K562 (cell line): ENCODE results near the gene DNAH9. TPM values are rescaled to one million over a fixed set of nuclear protein-coding genes. Genes with fewer than 3 reads are reported as not detected.

Experiments
- BRF1 ChIP-seq: IDR thresholded peaks from 3 replicates; pipeline ENCODE4 v1.6.1; 2011; ENCODE audit warnings: borderline replicate concordance, mild to moderate bottlenecking; ENCODE audit not compliant: insufficient read length; ENCODE audit errors: extremely low read depth
- FOXJ2 ChIP-seq: fragments of 200-800 bp; sonication (Bioruptor generic); IDR thresholded peaks from 2 replicates; pipeline ENCODE4 v1.6.1; 2016; ENCODE audit warnings: missing genetic modification characterization, missing compliant biosample characterization
- KDM1A ChIP-seq, 2 experiments: fragments of 450-650 bp; IDR thresholded peaks; 2 replicates each; pipeline ENCODE4 v1.6.1; 2016; ENCODE audit warnings: mild to moderate bottlenecking in 2 of 2
- KLF10 ChIP-seq: fragments of 250-450 bp; sonication (Bioruptor Pico); IDR thresholded peaks from 2 replicates; pipeline ENCODE4 v1.6.1; 2021; ENCODE audit warnings: matching md5 sums
- MED1 ChIP-seq: sonication (generic); formaldehyde crosslinking; IDR thresholded peaks from 2 replicates; pipeline ENCODE4 v1.8.1; 2023; ENCODE audit warnings: missing genetic modification reagents, borderline replicate concordance
- SMAD3 ChIP-seq: fragments of 450-650 bp; formaldehyde crosslinking; conservative IDR thresholded peaks from 2 replicates; pipeline ENCODE4 v1.4.0; 2020; ENCODE audit warnings: mild to moderate bottlenecking
- TEAD2 ChIP-seq: fragments of 450-650 bp; IDR thresholded peaks from 2 replicates; pipeline ENCODE4 v1.6.1; 2016; ENCODE audit warnings: missing genetic modification characterization, control low read depth, missing compliant biosample characterization
- XRCC3 ChIP-seq: fragments of 450-650 bp; IDR thresholded peaks from 2 replicates; pipeline ENCODE4 v1.6.1; 2017; ENCODE audit warnings: mild to moderate bottlenecking, moderate library complexity
- ZNF143 ChIP-seq: sonication (generic); formaldehyde crosslinking; IDR thresholded peaks from 2 replicates; pipeline ENCODE4 v1.9.0; 2022; ENCODE audit warnings: mild to moderate bottlenecking, missing genetic modification reagents
- ZNF408 ChIP-seq: fragments of 250-450 bp; sonication (Bioruptor Pico); IDR thresholded peaks from 2 replicates; pipeline ENCODE4 v1.4.0; 2020; ENCODE audit warnings: low read depth, mild to moderate bottlenecking, moderate library complexity
- ZNF507 ChIP-seq: conservative IDR thresholded peaks from 2 replicates; pipeline ENCODE4 v1.6.1; 2017; ENCODE audit warnings: missing genetic modification characterization, missing compliant biosample characterization
- ZNF696 ChIP-seq: fragments of 250-450 bp; sonication (Bioruptor Pico); conservative IDR thresholded peaks from 2 replicates; pipeline ENCODE4 v1.4.0; 2020; ENCODE audit warnings: mild to moderate bottlenecking, moderate library complexity
- ZNF707 ChIP-seq: fragments of 250-450 bp; sonication (Bioruptor Pico); conservative IDR thresholded peaks from 2 replicates; pipeline ENCODE4 v1.8.0; 2022; ENCODE audit warnings: inconsistent platforms, mild to moderate bottlenecking, moderate library complexity
- ZNF717 ChIP-seq: fragments of 250-450 bp; sonication (Bioruptor Pico); IDR thresholded peaks from 2 replicates; pipeline ENCODE4 v1.5.0; 2021
- polyA plus RNA-seq, 8 experiments: library from polyadenylated mRNA; depleted of rRNA in 4 of 8; stranded (reverse) in 5 of 8; unstranded in 3 of 8; fragments of >200 nt; fragmentation: Nextera tagmentation in 2 of 8; fragmentation: Illumina TruSeq in 1 of 8; extraction: Ambion mirVana in 2 of 8; extraction: Trizol in 1 of 8; gene quantifications; 2 replicates each; pipeline versions ENCODE4 v1.2.1 to v1.2.3, GENCODE V29; 2011 to 2014; ENCODE audit warnings: inconsistent platforms in 1 of 8, missing spikeins in 1 of 8
- total RNA-seq, 7 experiments: library from RNA; depleted of rRNA in 6 of 7; stranded (reverse); fragments of >200 nt in 6 of 7; fragmentation: Illumina TruSeq in 2 of 7; extraction: Trizol in 2 of 7; gene quantifications; 2 replicates each; pipeline versions ENCODE4 v1.2.1 to v1.2.3, GENCODE V29; 2011 to 2021; ENCODE audit warnings: low replicate concordance in 1 of 7
- TF ChIP-seq, protein P1 (sequence below): fragments of 150-350 bp; conservative IDR thresholded peaks from 2 replicates; pipeline ENCODE4 v1.6.1; 2014; ENCODE audit warnings: low read length
- TF ChIP-seq, protein P2 (sequence below): IDR thresholded peaks from 2 replicates; pipeline ENCODE4 v1.6.1; 2014; ENCODE audit warnings: antibody characterized with exemption
- TF ChIP-seq, protein P3 (sequence below): sonication (generic); formaldehyde crosslinking; IDR thresholded peaks from 2 replicates; pipeline ENCODE4 v1.8.0; 2023; ENCODE audit warnings: missing genetic modification reagents, mild to moderate bottlenecking, borderline replicate concordance
- TF ChIP-seq, protein P4 (sequence below): sonication (generic); formaldehyde crosslinking; IDR thresholded peaks from 2 replicates; pipeline ENCODE4 v1.4.0; 2020; ENCODE audit warnings: mild to moderate bottlenecking, missing genetic modification reagents

Gene DNAH9
- total and polyA plus RNA-seq, 9 of the 15 experiments (the other 6 are each of a cell fraction or from before 2014, with no cell fraction given), result not detected

DNA sequence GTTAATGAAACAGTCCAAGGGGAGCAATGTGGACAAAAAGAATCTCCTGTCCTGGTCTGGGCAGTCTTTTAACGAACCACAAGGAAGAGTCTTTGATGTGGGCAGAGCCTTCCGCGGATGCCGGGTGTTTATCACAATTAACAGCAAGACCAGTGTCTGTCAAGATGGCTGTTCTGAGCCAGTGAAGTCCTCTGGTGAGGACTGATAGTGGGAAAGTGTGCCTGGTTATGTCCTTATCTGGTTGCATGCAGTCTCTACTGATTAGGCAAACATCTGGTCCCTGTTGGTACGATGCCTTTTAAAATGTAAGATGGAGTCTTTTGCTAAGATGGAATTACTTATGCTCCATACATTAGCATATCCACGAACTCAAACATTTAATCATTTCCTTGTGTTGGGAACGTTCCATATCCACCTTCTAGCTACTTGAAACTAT is 310.5 kb downstream of the DNAH9 start (continued):
- TF ChIP-seq, protein P1, sequence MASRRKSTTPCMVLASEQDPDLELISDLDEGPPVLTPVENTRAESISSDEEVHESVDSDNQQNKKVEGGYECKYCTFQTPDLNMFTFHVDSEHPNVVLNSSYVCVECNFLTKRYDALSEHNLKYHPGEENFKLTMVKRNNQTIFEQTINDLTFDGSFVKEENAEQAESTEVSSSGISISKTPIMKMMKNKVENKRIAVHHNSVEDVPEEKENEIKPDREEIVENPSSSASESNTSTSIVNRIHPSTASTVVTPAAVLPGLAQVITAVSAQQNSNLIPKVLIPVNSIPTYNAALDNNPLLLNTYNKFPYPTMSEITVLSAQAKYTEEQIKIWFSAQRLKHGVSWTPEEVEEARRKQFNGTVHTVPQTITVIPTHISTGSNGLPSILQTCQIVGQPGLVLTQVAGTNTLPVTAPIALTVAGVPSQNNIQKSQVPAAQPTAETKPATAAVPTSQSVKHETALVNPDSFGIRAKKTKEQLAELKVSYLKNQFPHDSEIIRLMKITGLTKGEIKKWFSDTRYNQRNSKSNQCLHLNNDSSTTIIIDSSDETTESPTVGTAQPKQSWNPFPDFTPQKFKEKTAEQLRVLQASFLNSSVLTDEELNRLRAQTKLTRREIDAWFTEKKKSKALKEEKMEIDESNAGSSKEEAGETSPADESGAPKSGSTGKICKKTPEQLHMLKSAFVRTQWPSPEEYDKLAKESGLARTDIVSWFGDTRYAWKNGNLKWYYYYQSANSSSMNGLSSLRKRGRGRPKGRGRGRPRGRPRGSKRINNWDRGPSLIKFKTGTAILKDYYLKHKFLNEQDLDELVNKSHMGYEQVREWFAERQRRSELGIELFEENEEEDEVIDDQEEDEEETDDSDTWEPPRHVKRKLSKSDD, result no peak
- TF ChIP-seq ZNF717 (CRISPR knock-in tag) (no peak), XRCC3 (no peak), BRF1 (no peak), ZNF143 (CRISPR knock-in tag) (no peak), TEAD2 (tag) (peak; percentile 78), KDM1A (IDR thresholded peaks at IDR 0.05) (peak; percentile 92 to 95), ZNF507 (tag) (no peak), SMAD3 (CRISPR knock-in tag) (peak; percentile 86), ZNF707 (no peak), ZNF408 (CRISPR knock-in tag) (no peak), KLF10 (CRISPR knock-in tag) (no peak), MED1 (no peak), FOXJ2 (tag) (peak; percentile 90), ZNF696 (CRISPR knock-in tag) (no peak)
- TF ChIP-seq, protein P2, sequence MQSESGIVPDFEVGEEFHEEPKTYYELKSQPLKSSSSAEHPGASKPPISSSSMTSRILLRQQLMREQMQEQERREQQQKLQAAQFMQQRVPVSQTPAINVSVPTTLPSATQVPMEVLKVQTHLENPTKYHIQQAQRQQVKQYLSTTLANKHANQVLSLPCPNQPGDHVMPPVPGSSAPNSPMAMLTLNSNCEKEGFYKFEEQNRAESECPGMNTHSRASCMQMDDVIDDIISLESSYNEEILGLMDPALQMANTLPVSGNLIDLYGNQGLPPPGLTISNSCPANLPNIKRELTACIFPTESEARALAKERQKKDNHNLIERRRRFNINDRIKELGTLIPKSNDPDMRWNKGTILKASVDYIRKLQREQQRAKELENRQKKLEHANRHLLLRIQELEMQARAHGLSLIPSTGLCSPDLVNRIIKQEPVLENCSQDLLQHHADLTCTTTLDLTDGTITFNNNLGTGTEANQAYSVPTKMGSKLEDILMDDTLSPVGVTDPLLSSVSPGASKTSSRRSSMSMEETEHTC, result 0 out of 2 replicates have a peak, but pooled peaks have one; percentile 39
- TF ChIP-seq, protein P3, sequence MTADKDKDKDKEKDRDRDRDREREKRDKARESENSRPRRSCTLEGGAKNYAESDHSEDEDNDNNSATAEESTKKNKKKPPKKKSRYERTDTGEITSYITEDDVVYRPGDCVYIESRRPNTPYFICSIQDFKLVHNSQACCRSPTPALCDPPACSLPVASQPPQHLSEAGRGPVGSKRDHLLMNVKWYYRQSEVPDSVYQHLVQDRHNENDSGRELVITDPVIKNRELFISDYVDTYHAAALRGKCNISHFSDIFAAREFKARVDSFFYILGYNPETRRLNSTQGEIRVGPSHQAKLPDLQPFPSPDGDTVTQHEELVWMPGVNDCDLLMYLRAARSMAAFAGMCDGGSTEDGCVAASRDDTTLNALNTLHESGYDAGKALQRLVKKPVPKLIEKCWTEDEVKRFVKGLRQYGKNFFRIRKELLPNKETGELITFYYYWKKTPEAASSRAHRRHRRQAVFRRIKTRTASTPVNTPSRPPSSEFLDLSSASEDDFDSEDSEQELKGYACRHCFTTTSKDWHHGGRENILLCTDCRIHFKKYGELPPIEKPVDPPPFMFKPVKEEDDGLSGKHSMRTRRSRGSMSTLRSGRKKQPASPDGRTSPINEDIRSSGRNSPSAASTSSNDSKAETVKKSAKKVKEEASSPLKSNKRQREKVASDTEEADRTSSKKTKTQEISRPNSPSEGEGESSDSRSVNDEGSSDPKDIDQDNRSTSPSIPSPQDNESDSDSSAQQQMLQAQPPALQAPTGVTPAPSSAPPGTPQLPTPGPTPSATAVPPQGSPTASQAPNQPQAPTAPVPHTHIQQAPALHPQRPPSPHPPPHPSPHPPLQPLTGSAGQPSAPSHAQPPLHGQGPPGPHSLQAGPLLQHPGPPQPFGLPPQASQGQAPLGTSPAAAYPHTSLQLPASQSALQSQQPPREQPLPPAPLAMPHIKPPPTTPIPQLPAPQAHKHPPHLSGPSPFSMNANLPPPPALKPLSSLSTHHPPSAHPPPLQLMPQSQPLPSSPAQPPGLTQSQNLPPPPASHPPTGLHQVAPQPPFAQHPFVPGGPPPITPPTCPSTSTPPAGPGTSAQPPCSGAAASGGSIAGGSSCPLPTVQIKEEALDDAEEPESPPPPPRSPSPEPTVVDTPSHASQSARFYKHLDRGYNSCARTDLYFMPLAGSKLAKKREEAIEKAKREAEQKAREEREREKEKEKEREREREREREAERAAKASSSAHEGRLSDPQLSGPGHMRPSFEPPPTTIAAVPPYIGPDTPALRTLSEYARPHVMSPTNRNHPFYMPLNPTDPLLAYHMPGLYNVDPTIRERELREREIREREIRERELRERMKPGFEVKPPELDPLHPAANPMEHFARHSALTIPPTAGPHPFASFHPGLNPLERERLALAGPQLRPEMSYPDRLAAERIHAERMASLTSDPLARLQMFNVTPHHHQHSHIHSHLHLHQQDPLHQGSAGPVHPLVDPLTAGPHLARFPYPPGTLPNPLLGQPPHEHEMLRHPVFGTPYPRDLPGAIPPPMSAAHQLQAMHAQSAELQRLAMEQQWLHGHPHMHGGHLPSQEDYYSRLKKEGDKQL (CRISPR knock-in tag), result no peak
- TF ChIP-seq, protein P4, sequence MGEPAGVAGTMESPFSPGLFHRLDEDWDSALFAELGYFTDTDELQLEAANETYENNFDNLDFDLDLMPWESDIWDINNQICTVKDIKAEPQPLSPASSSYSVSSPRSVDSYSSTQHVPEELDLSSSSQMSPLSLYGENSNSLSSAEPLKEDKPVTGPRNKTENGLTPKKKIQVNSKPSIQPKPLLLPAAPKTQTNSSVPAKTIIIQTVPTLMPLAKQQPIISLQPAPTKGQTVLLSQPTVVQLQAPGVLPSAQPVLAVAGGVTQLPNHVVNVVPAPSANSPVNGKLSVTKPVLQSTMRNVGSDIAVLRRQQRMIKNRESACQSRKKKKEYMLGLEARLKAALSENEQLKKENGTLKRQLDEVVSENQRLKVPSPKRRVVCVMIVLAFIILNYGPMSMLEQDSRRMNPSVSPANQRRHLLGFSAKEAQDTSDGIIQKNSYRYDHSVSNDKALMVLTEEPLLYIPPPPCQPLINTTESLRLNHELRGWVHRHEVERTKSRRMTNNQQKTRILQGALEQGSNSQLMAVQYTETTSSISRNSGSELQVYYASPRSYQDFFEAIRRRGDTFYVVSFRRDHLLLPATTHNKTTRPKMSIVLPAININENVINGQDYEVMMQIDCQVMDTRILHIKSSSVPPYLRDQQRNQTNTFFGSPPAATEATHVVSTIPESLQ (CRISPR knock-in tag), result no peak
